GM19239 (cell line): ENCODE measurements around the gene POLR2H.

Experiments used
- DNase-seq: peaks from one replicate; pipeline ENCODE4 v3.0.0; 2011; ENCODE audit warnings: low spot score; ENCODE audit not compliant: insufficient read length
- FAIRE-seq: peaks from 2 replicates; lab custom pipeline; 2011; peaks lifted over from hg19 to GRCh38; lab: Jason Lieb, UNC

The POLR2H gene

DNA sequence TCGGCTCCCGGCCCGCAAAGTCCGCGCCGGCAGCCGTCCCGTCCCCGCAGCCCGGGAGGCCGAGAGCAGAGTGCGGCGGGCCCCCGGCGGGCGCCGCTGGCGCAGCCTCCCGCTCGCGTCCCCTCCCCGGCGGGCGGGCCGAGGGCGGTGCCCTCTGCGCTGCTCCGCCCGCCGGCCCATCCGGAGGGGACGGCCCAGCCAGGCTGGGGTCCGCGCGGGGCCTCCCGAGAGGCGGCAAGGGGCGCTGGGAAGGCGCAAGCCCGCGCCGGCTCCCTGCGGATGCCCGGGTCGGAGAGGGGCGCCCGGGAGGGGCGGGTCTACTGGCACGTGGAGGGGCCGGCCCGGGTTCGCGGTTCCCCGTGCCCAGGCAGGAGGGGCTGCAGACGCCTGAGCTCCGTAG is at the start of gene POLR2H, which contains the start of gene CLCN2:
POLR2H (plus strand) TSS at position 179 of the 400 bp plus-strand sequence. CDS start 1,783 bp downstream, outside the sequence.
CLCN2 (minus strand) TSS at position 74 of the 400 bp plus-strand sequence. CDS start 126 bp downstream, outside the sequence.
- FAIRE-seq (peak; percentile 4), DNase-seq (no peak)

- DNase-seq, result peak; percentile 98
- FAIRE-seq, result peak; percentile 69
Observed at GRCh38 chr3:184314363-184314699, 47.2 kb upstream of the POLR2H start, which contains the start of gene EIF4G1. TSS of gene EIF4G1 (plus strand) at chr3:184314606. CDS start at chr3:184315797, 1,191 bp downstream.

GRCh38 chr3:184314700-184315542 is 46.6 kb upstream of the POLR2H start:
- no peak for FAIRE-seq
- DNase-seq, result no peak

DNA sequence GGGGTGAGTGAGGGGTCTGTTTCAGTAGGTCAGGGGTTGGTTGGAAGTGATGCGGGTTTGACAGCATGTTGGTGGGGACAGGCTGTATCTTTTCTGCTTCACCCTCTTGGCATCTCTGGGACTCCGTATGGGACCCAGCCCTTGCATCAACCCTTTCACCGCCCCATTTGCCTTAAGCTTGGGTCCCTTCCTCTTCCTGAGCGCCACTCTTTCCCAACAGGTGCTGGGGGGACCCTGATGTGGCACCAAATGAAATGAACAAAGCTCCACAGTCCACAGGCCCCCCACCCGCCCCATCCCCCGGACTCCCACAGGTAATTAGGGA is 46.0 kb upstream of the POLR2H start:
- no peak for DNase-seq
- peak; percentile 56 for FAIRE-seq

DNA sequence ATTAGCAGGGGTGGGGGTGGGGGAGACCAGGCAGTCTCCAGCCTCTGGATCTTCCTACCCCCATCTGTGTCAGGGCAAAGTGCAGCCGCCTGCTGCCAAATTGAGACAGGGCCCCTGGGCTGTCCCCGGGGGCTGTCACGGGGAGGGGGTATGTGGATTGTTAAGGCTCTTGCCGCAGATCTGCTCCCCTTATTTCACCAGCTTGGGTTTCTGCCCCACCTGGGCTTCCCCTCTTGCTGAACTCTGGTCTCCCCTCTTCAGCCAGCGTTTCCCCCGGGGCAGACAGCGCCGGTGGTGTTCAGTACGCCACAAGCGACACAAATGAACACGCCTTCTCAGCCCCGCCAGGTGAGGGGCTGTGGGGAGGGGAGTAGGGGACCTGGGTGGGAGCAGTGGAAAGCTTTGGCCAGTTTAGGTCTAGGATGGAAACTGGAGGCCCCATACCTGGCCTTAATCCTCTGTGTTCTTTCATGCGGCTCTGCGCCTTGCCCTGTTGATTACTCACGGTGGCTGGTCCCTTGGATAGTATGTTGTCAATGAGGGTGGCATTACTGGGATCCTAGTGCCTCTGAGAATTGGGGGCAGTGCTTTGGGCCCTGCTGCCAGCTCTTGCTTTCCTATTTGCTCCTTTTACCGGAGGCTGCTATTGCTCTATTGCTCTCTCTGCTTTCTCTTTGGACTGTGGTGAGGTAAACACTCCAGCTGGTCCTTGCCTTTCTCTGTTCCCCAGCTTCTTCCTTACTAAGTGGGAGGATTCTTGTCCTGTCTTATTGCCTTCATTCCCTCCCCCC is 45.4 kb upstream of the POLR2H start:
- FAIRE-seq, result no peak
- DNase-seq, result no peak

GRCh38 chr3:184316792-184317191 is 44.7 kb upstream of the POLR2H start:
- FAIRE-seq (no peak), DNase-seq (no peak)

DNA sequence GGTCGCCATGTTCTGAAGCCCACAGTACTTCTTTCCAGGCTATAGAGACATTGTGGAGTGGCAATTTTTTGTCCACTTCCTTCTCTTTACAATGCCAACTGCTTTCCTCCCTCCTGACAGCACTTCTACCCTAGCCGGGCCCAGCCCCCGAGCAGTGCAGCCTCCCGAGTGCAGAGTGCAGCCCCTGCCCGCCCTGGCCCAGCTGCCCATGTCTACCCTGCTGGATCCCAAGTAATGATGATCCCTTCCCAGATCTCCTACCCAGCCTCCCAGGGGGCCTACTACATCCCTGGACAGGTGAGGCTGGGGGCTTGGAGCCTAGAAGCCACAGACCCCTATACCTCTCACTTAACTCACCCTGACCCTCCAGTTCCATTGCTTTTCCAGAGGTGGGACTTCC is 44.3 kb upstream of the POLR2H start:
- DNase-seq (no peak), FAIRE-seq (no peak)

DNA sequence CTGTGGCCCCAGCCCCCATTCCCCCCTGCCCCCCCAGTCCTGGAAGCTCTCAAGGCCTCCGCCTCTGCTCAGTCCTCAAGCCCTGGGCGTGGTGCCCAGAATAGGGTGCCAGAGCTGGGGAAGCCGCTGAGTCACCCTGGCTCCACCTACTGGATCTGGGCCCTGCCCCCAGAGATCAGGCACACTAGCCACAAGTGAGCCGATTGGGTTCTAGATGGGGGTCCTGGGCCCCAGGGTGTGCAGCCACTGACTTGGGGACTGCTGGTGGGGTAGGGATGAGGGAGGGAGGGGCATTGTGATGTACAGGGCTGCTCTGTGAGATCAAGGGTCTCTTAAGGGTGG is 41.4 kb upstream of the POLR2H start:
- no peak for DNase-seq
- FAIRE-seq, result no peak

DNA sequence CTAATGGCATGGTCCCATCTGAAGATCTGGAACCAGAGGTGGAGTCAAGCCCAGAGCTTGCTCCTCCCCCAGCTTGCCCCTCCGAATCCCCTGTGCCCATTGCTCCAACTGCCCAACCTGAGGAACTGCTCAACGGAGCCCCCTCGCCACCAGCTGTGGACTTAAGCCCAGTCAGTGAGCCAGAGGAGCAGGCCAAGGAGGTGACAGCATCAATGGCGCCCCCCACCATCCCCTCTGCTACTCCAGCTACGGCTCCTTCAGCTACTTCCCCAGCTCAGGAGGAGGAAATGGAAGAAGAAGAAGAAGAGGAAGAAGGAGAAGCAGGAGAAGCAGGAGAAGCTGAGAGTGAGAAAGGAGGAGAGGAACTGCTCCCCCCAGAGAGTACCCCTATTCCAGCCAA is 39.8 kb upstream of the POLR2H start:
- DNase-seq, result no peak
- no peak for FAIRE-seq

GRCh38 chr3:184322731-184323487 is 38.6 kb upstream of the POLR2H start:
- DNase-seq (no peak), FAIRE-seq (no peak)

DNA sequence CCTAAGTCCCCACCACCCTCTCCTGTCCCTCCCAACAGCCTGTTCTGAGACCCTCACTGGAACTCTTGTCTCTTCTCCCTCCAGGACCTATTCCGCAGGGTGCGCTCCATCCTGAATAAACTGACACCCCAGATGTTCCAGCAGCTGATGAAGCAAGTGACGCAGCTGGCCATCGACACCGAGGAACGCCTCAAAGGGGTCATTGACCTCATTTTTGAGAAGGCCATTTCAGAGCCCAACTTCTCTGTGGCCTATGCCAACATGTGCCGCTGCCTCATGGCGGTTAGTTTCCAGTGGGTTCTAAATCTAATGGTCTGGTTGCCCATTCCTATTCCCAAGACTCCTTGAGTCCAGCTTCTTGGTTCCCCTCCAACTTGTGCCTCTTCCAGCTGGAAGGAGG is 37.8 kb upstream of the POLR2H start:
- FAIRE-seq, result no peak

DNA sequence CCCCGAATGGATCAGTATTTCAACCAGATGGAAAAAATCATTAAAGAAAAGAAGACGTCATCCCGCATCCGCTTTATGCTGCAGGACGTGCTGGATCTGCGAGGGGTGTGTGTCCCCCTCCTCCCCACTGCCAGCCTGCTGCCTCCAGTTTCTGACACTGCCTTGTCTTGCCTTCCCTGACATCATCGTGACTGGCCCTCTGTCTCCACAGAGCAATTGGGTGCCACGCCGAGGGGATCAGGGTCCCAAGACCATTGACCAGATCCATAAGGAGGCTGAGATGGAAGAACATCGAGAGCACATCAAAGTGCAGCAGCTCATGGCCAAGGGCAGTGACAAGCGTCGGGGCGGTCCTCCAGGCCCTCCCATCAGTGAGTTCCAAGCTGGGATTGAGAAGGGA is 36.2 kb upstream of the POLR2H start:
- no peak for FAIRE-seq

More for the DNA sequence above, 37.8 kb upstream of the POLR2H start:
- DNase-seq, result no peak

GRCh38 chr3:184325715-184326369 is 35.7 kb upstream of the POLR2H start:
- DNase-seq, result no peak
- FAIRE-seq, result no peak

More for the DNA sequence above, 36.2 kb upstream of the POLR2H start:
- DNase-seq, result no peak

- FAIRE-seq, result no peak
- DNase-seq, result no peak
Observed at GRCh38 chr3:184327171-184327570, 34.3 kb upstream of the POLR2H start.

DNA sequence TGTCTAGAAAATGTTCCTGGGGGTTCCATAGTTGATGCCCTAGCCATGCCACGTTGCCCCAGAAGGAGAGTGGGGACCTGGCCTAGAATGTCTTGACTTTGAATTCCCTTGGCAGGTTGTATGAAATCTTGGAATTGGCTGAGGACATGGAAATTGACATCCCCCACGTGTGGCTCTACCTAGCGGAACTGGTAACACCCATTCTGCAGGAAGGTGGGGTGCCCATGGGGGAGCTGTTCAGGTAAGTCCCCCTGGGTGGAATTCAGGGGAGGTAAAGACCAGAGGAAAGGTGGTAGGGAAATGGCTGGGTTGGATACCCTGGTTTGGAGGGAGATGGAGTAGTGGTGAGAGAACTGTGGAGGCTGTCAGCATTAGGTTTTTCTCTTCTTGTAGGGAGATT is 33.0 kb upstream of the POLR2H start:
- no peak for FAIRE-seq
- no peak for DNase-seq

DNA sequence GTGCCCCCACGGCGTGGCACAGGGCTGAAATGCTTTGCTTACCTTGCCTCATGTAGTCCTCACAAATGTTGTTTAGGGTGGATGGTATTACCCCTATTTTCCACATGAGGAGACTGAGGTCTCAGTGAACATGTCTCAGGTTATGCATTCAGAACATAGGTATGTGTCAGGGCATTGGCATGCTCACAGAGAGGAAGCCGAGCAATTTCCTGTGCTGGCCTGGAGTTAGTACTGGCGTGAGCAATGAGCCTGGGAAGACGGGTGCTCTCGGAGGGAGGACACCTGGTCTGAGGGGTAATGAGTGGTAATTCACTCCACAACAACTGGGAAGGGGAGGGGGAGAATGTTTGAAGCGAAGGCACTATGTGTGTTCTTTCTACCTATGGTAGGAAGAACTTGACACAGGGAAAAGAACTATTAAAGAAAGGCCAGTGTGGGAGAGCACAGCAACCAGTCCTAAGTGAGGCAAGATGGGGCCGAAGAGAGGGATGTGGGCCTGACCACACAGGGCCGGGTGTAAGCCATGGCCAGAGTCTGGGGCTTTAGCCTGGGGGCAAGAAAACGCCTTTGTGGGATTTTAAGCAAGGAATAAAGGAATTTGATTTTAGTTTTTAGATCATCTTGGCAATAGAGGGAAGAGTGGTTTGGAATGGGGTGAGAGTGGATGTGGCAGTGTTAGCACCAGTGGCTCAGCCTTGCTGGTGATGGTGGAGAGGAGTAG is 29.0 kb upstream of the POLR2H start:
- FAIRE-seq (no peak), DNase-seq (no peak)

GRCh38 chr3:184333190-184333589 is 28.3 kb upstream of the POLR2H start:
- FAIRE-seq, result no peak

DNA sequence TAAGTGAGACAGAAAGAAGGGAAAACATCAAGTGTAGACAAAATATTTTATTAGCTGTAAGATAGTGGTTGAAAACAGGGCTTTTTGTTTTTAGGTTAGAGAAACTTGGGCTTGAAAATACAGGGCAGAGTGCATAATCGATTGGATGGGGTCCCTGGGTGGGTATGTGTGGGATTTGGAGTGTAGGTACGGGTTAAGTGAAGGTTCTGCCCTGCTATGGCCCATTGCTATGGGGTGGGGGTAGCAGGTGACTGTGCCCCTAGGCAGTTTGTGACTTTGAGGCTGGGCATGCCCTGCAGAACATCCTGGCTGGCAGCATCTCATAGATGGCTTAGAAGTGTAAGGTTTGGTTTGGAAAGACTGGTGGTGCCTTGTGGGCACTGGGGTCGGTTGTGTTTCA is 27.8 kb upstream of the POLR2H start:
- FAIRE-seq (no peak), DNase-seq (no peak)

More at GRCh38 chr3:184333190-184333589, 28.3 kb upstream of the POLR2H start:
- no peak for DNase-seq

DNA sequence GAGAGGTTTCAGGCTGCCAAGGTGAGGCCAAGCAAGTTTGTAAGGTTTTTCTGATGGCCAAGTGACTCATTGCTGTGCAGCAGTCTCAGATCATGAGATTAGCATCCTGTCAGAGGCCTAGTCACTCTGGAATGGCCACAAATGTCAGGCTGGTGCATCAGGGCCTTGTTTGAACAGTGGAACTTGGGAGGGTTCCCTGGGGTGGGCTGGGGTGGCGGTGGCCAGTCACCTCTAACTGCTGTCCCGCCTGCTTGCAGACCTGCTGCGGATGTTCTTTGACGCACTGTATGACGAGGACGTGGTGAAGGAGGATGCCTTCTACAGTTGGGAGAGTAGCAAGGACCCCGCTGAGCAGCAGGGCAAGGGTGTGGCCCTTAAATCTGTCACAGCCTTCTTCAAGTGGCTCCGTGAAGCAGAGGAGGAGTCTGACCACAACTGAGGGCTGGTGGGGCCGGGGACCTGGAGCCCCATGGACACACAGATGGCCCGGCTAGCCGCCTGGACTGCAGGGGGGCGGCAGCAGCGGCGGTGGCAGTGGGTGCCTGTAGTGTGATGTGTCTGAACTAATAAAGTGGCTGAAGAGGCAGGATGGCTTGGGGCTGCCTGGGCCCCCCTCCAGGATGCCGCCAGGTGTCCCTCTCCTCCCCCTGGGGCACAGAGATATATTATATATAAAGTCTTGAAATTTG is 26.9 kb upstream of the POLR2H start:
- DNase-seq (no peak), FAIRE-seq (no peak)
